Endodermal cell (in vitro differentiated cells): ENCODE data around the gene CENPX. TPM values are rescaled to one million over a fixed set of nuclear protein-coding genes. Genes with fewer than 3 reads are reported as not detected.

Experiments used
- DNase-seq: peaks from one replicate; pipeline ENCODE4 v3.0.0-alpha.2; 2017
- H3K27ac ChIP-seq: 2 replicates; pipeline ENCODE4 v1.5.1; 2013; ENCODE audit warnings: mild to moderate bottlenecking, low read depth, low read length, moderate library complexity
- H3K27me3 ChIP-seq: 2 replicates; pipeline ENCODE4 v1.6.1; 2013; ENCODE audit warnings: mild to moderate bottlenecking, low read length, moderate library complexity; ENCODE audit not compliant: insufficient read depth, control insufficient read depth, poor library complexity, severe bottlenecking
- H3K36me3 ChIP-seq: 2 replicates; pipeline ENCODE4 v1.7.0; 2013; ENCODE audit warnings: mild to moderate bottlenecking, low read length, moderate library complexity; ENCODE audit not compliant: control insufficient read depth, insufficient read depth
- H3K4me1 ChIP-seq: one replicate; pipeline ENCODE4 v1.7.0; 2013; ENCODE audit warnings: low read length; ENCODE audit not compliant: control insufficient read depth, insufficient read depth
- H3K4me3 ChIP-seq: 2 replicates; pipeline ENCODE4 v1.5.1; 2013; ENCODE audit warnings: mild to moderate bottlenecking, low read length, moderate library complexity
- H3K9ac ChIP-seq: 2 replicates; pipeline ENCODE4 v1.6.1; 2013; ENCODE audit warnings: mild to moderate bottlenecking, low read length, moderate library complexity; ENCODE audit not compliant: poor library complexity, severe bottlenecking; ENCODE audit errors: extremely low read depth
- H3K9me3 ChIP-seq: 2 replicates; pipeline ENCODE4 v1.6.1; 2013; ENCODE audit warnings: mild to moderate bottlenecking, low read length, moderate library complexity; ENCODE audit not compliant: control insufficient read depth
- H3K27ac Mint-ChIP-seq: 2 replicates; pipeline ENCODE4 v1.8.0; 2020; ENCODE audit warnings: mixed read lengths
- H3K27me3 Mint-ChIP-seq: 2 replicates; pipeline ENCODE4 v1.8.0; 2021; ENCODE audit warnings: mild to moderate bottlenecking, mixed read lengths; ENCODE audit not compliant: insufficient read depth
- H3K36me3 Mint-ChIP-seq: 2 replicates; pipeline ENCODE4 v1.8.0; 2020; ENCODE audit warnings: low read depth, mixed read lengths
- H3K4me1 Mint-ChIP-seq: 2 replicates; pipeline ENCODE4 v1.8.0; 2020; ENCODE audit warnings: mixed read lengths
- H3K4me3 Mint-ChIP-seq: 2 replicates; pipeline ENCODE4 v1.8.0; 2020; ENCODE audit warnings: mild to moderate bottlenecking, moderate library complexity, mixed read lengths
- H3K9me3 Mint-ChIP-seq: 2 replicates; pipeline ENCODE4 v1.8.0; 2020; ENCODE audit warnings: mild to moderate bottlenecking, mixed read lengths
- WGBS, 2 experiments: methylation state at CpG; one replicate each; pipeline versions ENCODE4 v1.1.5 to v1.1.7; 2013; ENCODE audit warnings: missing lambda C conversion rate in 2 of 2, mixed read lengths in 1 of 2; ENCODE audit not compliant: insufficient coverage in 1 of 2, insufficient read length in 1 of 2; 5-methylcytosine and 5-hydroxymethylcytosine counted together
- total RNA-seq, 2 donors: library from RNA; stranded (reverse); fragmentation: NEBNext Ultra II Directional in 1 of 2; extraction: Animal tissue kit (Norgen Biotek cat#: 25700) in 1 of 2; gene quantifications; 2 replicates in 1 of 2; 3 replicates in 1 of 2; pipeline ENCODE4 v1.2.1, GENCODE V29; 2021
- TF ChIP-seq, protein P1 (sequence below): fragments of 200-600 bp; sonication (generic); conservative IDR thresholded peaks from 2 replicates; pipeline ENCODE4 v1.5.0; 2021; ENCODE audit warnings: antibody characterized with exemption, mild to moderate bottlenecking

The CENPX gene
- total RNA-seq, 2 donors from 2014 or later = 80.0 to 85.0 TPM

DNA sequence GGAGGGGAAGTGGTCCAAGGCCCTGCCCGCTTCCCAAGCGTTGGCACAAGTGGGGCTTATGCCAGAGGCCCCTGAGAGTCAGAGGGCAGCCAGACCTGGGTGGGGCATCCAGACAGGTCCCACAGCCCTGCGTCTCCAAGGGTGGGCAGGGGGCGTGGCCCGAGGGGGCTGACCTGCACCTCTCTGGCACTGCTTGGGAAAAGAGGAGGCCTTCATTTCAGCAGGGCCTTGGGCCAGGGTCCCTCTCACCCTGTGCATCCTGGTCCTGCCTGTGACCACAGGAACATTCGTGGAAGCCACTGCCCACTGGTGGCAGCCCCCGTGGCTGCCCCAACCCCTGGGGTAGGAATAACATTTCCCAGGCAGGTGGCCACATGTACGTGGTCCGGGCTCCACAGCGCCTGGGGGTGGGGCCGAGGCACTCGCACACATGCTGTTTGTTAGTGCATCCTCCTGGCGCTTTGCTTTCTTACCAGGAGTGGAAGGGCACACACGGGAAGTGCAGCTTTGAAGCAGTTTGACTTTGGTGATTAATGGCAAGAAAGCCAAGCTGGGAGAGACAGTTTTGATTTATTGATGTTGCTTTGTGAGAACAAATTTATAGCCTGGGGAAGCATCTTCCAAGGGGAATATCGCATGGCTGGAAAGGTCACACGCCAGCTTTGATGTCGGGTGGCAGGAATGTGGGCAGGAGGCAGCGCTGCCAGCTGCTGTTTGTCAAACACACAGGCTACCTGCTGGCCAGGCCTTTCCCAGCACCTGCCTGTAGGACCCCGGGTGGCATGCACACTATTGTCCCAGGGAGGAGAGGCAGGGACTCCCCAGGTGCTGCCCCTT is 4.3 kb downstream of the CENPX start:
- Mint-ChIP-seq H3K9me3 (no peaks in the 10 kb centered on the region), H3K4me3 (no peak overlapping the region), H3K27ac (no peak overlapping the region), H3K4me1 (peaks cover 5% of the 10 kb centered on the region), H3K36me3 (peaks cover 8% of the 10 kb centered on the region), H3K27me3 (no peaks in the 10 kb centered on the region)
- no peaks in the 10 kb centered on the region for H3K4me1 ChIP-seq
- DNase-seq = no peak
- H3K27me3 ChIP-seq = no peaks in the 10 kb centered on the region
- peak overlapping the region; percentile 47 for H3K27ac ChIP-seq
- no peak overlapping the region for H3K4me3 ChIP-seq
- H3K9ac ChIP-seq = no peak overlapping the region
- no peaks in the 10 kb centered on the region for H3K9me3 ChIP-seq
- peaks cover 7% of the 10 kb centered on the region for H3K36me3 ChIP-seq
- 93 to 94% methylated on average over 19 of the region's 19 CpGs for WGBS, 2 experiments
- TF ChIP-seq, protein P1, sequence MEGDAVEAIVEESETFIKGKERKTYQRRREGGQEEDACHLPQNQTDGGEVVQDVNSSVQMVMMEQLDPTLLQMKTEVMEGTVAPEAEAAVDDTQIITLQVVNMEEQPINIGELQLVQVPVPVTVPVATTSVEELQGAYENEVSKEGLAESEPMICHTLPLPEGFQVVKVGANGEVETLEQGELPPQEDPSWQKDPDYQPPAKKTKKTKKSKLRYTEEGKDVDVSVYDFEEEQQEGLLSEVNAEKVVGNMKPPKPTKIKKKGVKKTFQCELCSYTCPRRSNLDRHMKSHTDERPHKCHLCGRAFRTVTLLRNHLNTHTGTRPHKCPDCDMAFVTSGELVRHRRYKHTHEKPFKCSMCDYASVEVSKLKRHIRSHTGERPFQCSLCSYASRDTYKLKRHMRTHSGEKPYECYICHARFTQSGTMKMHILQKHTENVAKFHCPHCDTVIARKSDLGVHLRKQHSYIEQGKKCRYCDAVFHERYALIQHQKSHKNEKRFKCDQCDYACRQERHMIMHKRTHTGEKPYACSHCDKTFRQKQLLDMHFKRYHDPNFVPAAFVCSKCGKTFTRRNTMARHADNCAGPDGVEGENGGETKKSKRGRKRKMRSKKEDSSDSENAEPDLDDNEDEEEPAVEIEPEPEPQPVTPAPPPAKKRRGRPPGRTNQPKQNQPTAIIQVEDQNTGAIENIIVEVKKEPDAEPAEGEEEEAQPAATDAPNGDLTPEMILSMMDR = no peak

DNA sequence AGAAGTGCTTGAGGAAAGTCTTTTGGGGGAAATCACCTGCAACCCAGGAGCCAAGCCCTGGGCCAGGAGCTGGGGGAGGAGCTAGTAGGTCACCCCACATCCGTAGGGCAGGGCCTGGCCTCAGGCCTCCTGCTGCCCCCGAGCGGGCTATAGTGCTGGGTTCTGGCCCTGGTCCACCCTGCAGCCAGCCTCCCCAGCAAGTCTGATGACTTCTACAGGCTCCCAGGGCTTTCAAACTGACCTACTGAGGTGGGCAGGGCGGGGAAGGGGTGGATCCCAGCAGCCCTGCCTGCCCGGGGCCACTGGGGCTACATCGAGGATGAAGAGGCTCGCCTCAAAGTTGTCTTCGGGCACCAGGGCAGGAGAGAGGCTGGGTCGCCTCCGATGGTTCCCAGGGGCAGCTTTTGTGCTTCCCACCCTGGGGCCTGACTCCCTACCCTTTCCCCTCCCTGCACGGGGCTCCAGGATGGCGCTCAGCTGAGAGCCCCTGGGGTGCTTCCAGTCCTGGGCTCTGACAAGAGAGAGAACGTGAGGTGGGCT is 5.0 kb downstream of the CENPX start:
- no peaks in the 10 kb centered on the region for H3K4me1 ChIP-seq
- no peak overlapping the region for H3K4me3 ChIP-seq
- peaks cover 7% of the 10 kb centered on the region for H3K36me3 ChIP-seq
- no peaks in the 10 kb centered on the region for H3K9me3 ChIP-seq
- Mint-ChIP-seq H3K4me1 (peaks cover 5% of the 10 kb centered on the region), H3K36me3 (peaks cover 8% of the 10 kb centered on the region), H3K9me3 (no peaks in the 10 kb centered on the region), H3K27ac (no peak overlapping the region), H3K27me3 (no peaks in the 10 kb centered on the region), H3K4me3 (no peak overlapping the region)
- H3K27me3 ChIP-seq = no peaks in the 10 kb centered on the region
- 86 to 89% methylated on average over 5 to 13 of the region's 13 CpGs for WGBS, 2 experiments
- DNase-seq = no peak
- no peak overlapping the region for H3K27ac ChIP-seq
- no peak overlapping the region for H3K9ac ChIP-seq
- TF ChIP-seq, protein P1 = no peak

DNA sequence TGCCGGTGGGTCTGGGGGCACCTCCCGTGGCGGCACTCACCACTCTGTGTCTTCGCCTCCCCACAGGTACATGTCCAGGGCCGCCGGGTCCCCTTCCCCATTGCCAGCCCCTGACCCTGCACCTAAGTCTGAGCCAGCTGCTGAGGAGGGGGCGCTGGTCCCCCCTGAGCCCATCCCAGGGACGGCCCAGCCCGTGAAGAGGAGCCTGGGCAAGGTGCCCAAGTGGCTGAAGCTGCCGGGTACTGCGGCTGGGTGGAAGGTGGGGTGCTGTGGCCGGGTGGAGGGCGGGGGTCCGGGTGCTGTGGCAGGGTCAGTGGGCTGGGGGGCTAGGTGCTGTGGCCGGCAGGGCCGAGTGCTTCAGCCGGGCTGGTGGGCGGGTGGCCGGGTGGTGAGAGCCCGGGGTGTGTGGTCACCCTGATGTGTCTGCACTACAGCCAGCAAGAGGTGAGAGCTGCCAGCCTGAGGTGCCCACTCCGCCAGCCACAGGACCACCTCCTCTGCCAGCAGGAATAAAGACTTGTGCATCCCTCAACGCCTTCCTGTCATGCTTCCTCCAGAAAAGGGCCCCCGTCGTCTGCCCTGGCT is 5.7 kb downstream of the CENPX start:
- Histone ChIP-seq H3K9ac (no peak overlapping the region), H3K4me1 (no peaks in the 10 kb centered on the region), H3K27ac (no peak overlapping the region), H3K36me3 (peaks cover 7% of the 10 kb centered on the region), H3K27me3 (no peaks in the 10 kb centered on the region), H3K9me3 (no peaks in the 10 kb centered on the region), H3K4me3 (no peak overlapping the region)
- H3K27me3 Mint-ChIP-seq = no peaks in the 10 kb centered on the region
- peaks cover 5% of the 10 kb centered on the region for H3K4me1 Mint-ChIP-seq
- no peak overlapping the region for H3K27ac Mint-ChIP-seq
- WGBS, 2 experiments = 93% methylated on average over 17 to 24 of the region's 24 CpGs
- no peak for DNase-seq
- H3K4me3 Mint-ChIP-seq = no peak overlapping the region
- peaks cover 8% of the 10 kb centered on the region for H3K36me3 Mint-ChIP-seq
- TF ChIP-seq, protein P1 = no peak
- H3K9me3 Mint-ChIP-seq = no peaks in the 10 kb centered on the region
